HG03135 (cell line): ENCODE measurements around the gene STOML2.
"Not testable (repeated sequence)": the region's sequence is repeated elsewhere in the genome, so short reads cannot be mapped to it uniquely, and the experiment has no call there.

Experiments
- ATAC-seq: cut with Tn5 transposase; IDR thresholded peaks from one replicate; pipeline ENCODE4 v1.9.1; 2021; ENCODE audit warnings: mild to moderate bottlenecking, moderate library complexity; ENCODE audit not compliant: unreplicated experiment

Gene STOML2

DNA sequence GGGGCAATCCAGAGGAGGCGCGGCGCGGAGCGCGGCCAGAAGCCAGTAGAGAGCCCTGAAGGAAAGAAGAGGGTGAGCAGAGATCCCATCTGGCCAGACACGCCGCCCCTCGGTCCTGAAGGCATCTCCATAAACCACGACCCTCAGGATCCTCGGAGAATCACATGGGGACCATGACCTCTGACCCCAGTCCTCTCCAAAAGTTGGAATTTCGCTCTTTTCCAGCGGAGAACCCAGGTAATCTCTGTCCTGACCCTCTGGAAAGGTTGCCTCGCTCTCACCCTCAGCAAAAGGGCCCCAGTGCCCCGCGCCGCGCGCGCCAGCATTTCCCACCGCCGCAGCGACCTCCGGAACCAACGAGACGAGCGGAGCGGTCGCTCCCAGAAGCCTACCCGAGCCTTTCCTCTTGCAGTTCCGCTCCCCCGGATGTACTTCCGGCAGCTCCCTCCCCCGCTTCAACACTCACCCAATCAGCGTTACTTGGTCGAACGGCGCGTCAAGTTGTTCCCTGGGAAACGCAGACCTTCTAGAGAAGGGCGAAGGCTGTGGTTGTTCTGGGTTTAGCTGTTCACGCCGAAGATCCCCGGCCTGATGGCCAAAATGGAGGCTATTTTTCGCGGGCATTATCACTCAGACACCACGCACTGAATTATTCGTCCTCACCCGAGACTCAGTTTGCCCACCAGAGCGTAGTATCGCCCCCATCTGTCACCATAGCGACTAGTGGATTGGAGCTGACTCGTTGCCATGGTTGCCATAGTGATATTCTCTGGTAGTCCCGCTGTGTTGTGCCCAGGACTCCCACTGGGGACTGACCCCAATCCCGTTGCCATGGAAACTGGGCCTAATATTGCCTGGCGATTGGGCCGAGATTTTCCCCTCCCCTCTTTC lies at the start of gene STOML2:
TSS of gene STOML2 (minus strand) at position 363 of the 891 bp plus-strand sequence. CDS start at position 326, 37 bp downstream.
- ATAC-seq: peak; percentile 89

- ATAC-seq: not testable (repeated sequence)
Measured at GRCh38 chr9:35147941-35148563, 45.1 kb upstream of the STOML2 start.

DNA sequence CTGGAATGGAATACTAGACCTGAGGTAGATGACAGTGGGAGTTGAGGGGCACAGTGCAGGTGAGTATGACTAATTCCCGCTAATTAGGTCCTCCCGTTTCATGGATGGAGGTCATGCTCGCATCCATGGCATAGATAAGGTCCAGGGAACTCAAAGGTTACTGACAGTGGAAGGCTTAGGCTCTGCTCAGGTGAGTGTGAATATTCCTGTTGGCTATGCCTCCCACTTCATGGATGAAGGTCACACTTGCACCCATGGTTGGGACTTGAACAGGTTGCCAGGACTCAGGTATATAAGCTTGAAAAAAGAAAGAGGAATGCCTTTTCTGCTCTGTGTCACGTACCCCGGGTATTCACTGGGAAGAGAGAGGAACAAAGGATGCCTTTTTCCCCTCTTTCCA lies 39.1 kb upstream of the STOML2 start:
- ATAC-seq: no peak

GRCh38 chr9:35140093-35140492 lies 37.2 kb upstream of the STOML2 start:
- ATAC-seq: no peak

- no peak for ATAC-seq
Measured at GRCh38 chr9:35136866-35137265, 33.9 kb upstream of the STOML2 start.

- no peak for ATAC-seq
Measured at GRCh38 chr9:35135988-35136387, 33.1 kb upstream of the STOML2 start.

- ATAC-seq: no peak
Measured at GRCh38 chr9:35134920-35135319, 32.0 kb upstream of the STOML2 start.

- ATAC-seq: peak; percentile 46
Measured at GRCh38 chr9:35116898-35117551, 14.1 kb upstream of the STOML2 start.

DNA sequence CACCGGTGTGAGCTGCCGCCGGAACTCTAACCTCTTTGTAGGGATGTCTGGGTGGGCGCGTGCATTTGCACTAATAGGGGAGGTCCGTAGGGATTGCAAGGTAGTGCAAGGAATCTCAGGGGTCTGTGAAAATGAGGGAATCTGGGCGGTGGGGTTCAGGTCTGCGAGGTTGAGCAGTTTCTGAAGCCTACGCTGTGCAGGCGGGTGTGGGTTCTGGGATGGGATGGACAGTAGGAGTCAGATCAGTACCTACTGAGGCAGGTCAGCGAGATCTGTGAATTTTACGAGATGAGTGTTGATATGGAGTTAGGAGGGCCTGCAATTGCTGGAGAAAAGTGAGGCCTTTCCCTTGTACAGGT lies 13.6 kb upstream of the STOML2 start:
- ATAC-seq: peak; percentile 0

- peak; percentile 64 for ATAC-seq
Measured at GRCh38 chr9:35115680-35116538, 13.0 kb upstream of the STOML2 start, which contains the start of gene ATOSB. ATOSB (minus strand) TSS chr9:35115862; CDS start chr9:35108274, 7,588 bp downstream.

- no peak for ATAC-seq
Measured at GRCh38 chr9:35114840-35115628, 12.1 kb upstream of the STOML2 start.

DNA sequence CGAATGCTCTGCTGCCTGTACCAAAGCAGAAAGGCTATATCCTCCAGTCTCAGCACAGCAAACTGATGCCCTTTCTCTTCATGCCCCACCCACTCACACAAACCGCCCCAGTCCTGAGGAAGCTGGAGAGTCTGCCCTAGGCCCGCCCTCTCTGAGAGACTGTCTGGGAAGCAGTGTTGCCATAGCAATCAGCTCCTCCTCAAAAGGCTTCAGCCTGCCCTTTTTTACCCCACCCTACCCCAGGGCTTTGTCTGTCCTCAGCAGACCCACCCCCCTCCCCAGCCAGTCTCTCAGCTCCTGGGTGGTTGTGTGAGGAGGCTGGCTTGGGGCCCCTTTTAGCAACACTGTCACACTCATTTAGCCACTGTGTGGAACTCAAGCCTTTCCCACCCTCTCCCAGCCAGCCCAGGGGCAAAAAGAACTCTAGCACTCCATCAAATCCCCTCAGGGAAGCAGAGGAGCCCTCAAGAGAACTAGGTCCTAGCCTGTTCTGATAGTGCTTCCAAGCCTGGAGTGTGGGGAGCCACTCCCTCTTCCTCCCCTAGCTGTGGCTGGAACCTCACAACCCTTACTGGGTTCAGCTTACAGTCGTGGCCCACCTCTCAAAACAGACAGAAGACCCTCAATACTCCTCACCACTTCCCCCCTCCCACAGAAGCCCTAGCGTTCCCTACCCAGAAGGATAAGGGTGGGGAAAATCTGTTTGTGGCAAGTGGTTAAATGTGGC lies 11.3 kb upstream of the STOML2 start:
- no peak for ATAC-seq

DNA sequence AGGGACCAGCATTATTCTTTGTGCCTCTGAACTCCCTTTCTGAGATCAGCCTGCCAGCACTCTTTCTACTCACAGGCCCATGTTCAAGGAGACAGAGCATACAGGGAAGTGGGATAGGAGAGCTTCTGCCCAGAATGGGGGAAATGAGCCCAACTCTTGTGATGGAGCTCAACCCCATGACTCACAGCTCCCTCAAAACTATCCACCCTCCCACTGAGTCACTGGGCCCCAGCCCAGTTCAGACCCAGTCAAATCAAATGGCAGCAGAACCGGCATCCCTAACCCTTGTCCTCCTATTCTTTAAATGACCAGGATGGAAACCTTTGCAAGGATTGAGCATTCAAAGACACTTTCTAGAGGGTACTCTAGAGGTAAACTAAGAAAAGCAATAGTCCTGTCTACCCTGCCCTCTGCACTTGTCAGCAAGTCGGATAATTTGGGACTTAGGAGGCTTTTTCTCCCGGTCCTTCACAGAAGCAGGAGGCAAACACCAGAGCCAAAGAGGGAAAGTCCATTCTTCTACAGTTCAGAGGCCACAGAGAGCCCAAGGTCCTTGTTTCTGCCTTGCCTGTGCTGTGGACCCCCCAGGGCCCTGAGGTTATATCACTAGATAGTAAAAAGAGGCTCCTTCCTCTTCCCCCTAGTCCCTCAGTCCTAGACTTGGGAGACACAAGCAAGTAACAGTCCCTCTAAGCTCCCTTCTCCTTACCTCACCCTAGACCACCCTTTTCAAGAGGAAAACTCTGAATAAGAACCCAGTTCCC lies 9.5 kb upstream of the STOML2 start:
- ATAC-seq: no peak

DNA sequence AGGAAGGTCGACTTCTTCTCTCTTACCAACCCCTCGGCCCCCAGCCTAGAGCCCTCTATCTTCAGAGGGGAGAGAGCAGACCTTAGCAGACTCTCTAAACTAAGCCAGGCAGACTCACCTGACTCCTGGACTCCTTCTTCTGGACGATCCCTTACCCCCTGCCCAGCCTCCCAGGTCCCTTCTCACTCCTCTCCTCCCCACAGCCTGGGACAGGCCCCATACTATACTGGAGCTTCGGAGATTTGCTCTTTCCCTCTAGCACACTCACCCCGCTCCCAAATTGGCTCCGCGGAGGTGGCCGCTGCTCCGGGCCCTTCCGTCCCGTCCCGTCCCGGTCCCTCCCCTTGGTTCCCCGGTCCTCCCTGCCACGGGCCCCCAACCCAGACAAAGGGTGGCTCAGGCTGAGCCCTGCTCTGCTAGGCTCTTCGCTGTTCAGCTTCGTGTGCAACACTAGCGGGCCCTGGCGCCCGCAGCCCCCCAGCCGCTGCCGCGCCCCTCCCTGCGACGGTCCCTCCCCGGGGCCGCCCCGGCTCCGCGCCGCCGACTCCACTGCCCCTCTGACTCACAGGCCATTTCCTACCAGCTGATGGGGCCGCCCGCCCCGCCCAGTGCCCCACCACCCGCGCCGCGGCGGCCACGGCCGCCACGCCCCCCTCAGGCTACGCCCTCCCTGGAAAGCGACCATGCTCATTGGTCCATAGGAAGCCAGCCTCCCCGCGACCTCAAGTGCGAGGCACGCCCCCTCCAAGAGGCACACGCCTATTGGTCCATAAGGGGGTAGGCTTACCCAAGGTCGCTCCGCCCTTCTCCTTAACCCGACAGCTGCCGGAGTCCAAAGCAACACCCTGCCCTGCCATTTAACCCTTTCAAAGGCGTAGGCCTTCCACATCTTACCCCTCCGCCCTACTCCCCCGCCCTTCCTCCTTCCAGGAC lies 8.3 kb upstream of the STOML2 start:
- peak; percentile 68 for ATAC-seq

- ATAC-seq: no peak
Measured at GRCh38 chr9:35110327-35110761, 7.4 kb upstream of the STOML2 start.

DNA sequence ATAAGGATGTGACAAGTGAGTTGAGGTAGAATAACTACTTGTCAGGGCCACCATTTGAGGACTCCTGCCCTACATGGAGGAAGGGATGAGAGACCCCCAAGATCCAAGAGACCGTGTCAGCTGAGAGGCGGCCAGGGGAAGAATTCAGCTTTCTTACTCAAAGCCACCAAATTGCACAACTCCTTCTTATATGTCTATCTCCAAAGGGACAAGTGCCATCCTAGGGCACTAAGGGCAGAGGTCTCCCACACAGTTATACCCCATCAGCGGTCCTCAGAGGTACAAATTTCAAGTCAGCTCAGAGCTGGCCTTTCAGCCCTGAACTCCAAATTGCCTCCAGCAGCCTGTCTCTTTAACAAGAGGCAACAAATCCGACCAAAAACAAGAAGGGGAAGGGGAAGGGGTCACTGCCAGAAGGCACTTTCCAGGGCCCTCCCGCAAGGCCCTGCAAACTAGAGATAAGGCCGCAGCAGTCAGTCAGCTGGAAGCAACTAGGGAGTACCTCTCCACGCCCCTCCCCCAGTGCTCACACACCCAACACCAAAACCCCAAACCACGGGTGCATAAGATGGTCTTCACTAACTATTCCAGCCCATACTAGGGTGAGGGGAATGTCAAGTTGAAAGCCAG lies 6.1 kb upstream of the STOML2 start:
- no peak for ATAC-seq

GRCh38 chr9:35108461-35108860 lies 5.5 kb upstream of the STOML2 start:
- no peak for ATAC-seq
